SU-DHL-6 (cell line): Measurements from ENCODE around the gene VPS13D.
"Not testable (repeated sequence)": the region's sequence is repeated elsewhere in the genome, so short reads cannot be mapped to it uniquely, and the experiment has no call there.

Experiments
- H2AFZ ChIP-seq: fragments of 200-600 bp; sonication (generic); 2 replicates; pipeline ENCODE4 v1.6.1; 2014; ENCODE audit warnings: low read depth, mild to moderate bottlenecking, moderate library complexity, mixed read lengths, antibody characterized with exemption, low read length; ENCODE audit not compliant: severe bottlenecking
- H3F3A ChIP-seq: fragments of 200-600 bp; shearing (Covaris generic); 2 replicates; pipeline ENCODE4 v1.6.0; 2016; ENCODE audit warnings: antibody characterized with exemption, mild to moderate bottlenecking; ENCODE audit not compliant: insufficient read depth
- H3K27ac ChIP-seq: fragments of 200-600 bp; sonication (generic); 2 replicates; pipeline ENCODE4 v1.5.1; 2016; ENCODE audit warnings: low read depth, mild to moderate bottlenecking, low read length, moderate library complexity, mixed read lengths
- H3K27me3 ChIP-seq: fragments of 200-600 bp; sonication (generic), shearing (Covaris generic); 2 replicates; pipeline ENCODE4 v1.6.0; 2014; ENCODE audit warnings: mild to moderate bottlenecking, low read length
- H3K36me3 ChIP-seq: fragments of 200-600 bp; sonication (generic); 2 replicates; pipeline ENCODE4 v1.6.1; 2014; ENCODE audit warnings: mild to moderate bottlenecking, low read length, mixed read lengths
- H3K4me2 ChIP-seq: fragments of 300-600, 200-600 bp; shearing (Covaris generic), sonication (generic); 2 replicates; pipeline ENCODE4 v1.6.0; 2014; ENCODE audit warnings: low read length, low read depth, mild to moderate bottlenecking; ENCODE audit not compliant: poor library complexity, severe bottlenecking
- H3K4me3 ChIP-seq: fragments of 200-600 bp; sonication (generic); 2 replicates; pipeline ENCODE4 v1.5.1; 2014; ENCODE audit warnings: antibody characterized with exemption, low read length, mild to moderate bottlenecking, mixed read lengths; ENCODE audit not compliant: insufficient read depth, poor library complexity, severe bottlenecking
- H3K79me2 ChIP-seq: fragments of 200-600 bp; sonication (generic); 2 replicates; pipeline ENCODE4 v1.6.1; 2014; ENCODE audit warnings: mild to moderate bottlenecking, low read length, moderate library complexity; ENCODE audit not compliant: insufficient read depth
- H3K9ac ChIP-seq: fragments of 200-600 bp; sonication (generic); 2 replicates; pipeline ENCODE4 v1.7.0; 2014; ENCODE audit warnings: mild to moderate bottlenecking, low read length
- H3K9me2 ChIP-seq: fragments of 200-600 bp; sonication (generic); replicated peaks from 2 replicates; pipeline ENCODE4 v1.6.1; 2014; ENCODE audit warnings: low read length; ENCODE audit not compliant: insufficient read depth
- H3K9me3 ChIP-seq: fragments of 200-600 bp; sonication (generic); 2 replicates; pipeline ENCODE4 v1.6.1; 2014; ENCODE audit warnings: low read length, mixed read lengths; ENCODE audit not compliant: insufficient read depth
- H4K20me1 ChIP-seq: fragments of 200-600 bp; sonication (generic); 2 replicates; pipeline ENCODE4 v1.6.1; 2014; ENCODE audit warnings: low read depth, mild to moderate bottlenecking, antibody characterized with exemption, low read length, moderate library complexity, mixed read lengths
- EZH2phosphoT487 ChIP-seq: fragments of 200-600 bp; sonication (generic), shearing (Covaris generic); conservative IDR thresholded peaks from 2 replicates; pipeline ENCODE4 v1.6.1; 2018; ENCODE audit warnings: mild to moderate bottlenecking, antibody characterized with exemption, low read length, moderate library complexity, mixed read lengths
- TF ChIP-seq, protein P1 (sequence below): fragments of 200-600 bp; sonication (generic); IDR thresholded peaks from one replicate; pipeline ENCODE4 v1.5.1; 2017; ENCODE audit warnings: antibody characterized with exemption, mild to moderate bottlenecking, low read length, moderate library complexity; ENCODE audit not compliant: insufficient read depth, poor library complexity, severe bottlenecking

Gene VPS13D

DNA sequence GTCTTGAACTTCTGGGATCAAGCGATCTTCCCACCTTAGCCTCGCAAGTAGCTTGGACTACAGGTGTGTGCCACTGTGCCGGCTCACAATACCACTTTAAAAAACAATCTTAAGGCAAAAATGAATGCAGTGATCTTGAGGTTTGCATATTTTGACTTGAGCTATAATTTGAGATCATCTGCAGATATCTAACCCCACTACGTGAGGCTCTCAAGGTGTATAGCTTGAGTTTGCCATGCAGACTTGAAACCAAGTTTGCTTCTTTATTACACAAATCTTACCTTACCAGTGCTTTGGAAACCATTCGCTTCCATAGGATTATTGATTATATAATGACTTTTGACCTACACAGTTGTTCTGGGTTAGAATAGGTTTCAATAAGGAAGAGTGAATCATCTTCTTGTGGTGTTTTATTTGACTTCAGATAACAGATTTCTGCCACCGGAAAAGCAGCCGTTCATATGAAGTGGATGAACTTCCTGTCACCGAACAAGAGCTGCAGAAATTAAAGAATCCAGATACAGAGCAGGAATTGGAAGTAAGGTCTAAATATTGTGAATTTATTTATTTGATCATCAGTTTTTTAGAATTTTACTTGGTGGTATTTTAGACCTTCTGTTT lies 155.1 kb downstream of the VPS13D start:
- Histone ChIP-seq H3K9ac (no peak overlapping the region), H3K79me2 (no peaks in the 10 kb centered on the region), H3F3A (no peaks in the 10 kb centered on the region), H3K9me2 (no peaks in the 10 kb centered on the region), H3K27ac (no peak overlapping the region), H3K4me2 (no peak overlapping the region), H3K9me3 (peaks cover 8% of the 10 kb centered on the region; the same call in 1 of the 2 replicates), H3K36me3 (peaks cover 30% of the 10 kb centered on the region), H3K27me3 (no peaks in the 10 kb centered on the region), H4K20me1 (no peaks in the 10 kb centered on the region), H3K4me3 (no peak overlapping the region), H2AFZ (no peak overlapping the region)
- no peak for TF ChIP-seq EZH2phosphoT487
- TF ChIP-seq, protein P1, sequence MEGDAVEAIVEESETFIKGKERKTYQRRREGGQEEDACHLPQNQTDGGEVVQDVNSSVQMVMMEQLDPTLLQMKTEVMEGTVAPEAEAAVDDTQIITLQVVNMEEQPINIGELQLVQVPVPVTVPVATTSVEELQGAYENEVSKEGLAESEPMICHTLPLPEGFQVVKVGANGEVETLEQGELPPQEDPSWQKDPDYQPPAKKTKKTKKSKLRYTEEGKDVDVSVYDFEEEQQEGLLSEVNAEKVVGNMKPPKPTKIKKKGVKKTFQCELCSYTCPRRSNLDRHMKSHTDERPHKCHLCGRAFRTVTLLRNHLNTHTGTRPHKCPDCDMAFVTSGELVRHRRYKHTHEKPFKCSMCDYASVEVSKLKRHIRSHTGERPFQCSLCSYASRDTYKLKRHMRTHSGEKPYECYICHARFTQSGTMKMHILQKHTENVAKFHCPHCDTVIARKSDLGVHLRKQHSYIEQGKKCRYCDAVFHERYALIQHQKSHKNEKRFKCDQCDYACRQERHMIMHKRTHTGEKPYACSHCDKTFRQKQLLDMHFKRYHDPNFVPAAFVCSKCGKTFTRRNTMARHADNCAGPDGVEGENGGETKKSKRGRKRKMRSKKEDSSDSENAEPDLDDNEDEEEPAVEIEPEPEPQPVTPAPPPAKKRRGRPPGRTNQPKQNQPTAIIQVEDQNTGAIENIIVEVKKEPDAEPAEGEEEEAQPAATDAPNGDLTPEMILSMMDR, result no peak

DNA sequence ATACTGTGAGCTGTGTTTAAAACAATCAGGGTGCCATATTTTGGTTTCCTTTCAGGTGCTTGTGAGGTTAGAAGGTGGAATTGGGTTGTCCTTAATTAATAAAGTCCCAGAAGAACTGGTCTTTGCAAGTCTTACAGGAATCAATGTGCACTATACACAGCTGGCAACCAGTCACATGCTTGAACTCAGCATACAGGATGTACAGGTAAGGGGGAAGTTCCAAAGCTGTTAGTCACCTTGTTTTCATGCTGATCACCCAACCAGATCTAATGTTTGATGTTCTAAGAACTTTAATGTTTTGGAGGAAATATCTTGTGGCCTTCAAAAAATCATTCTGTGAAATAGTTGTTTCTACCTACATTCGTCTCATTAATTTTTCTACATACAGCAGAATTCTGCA lies 156.3 kb downstream of the VPS13D start:
- H4K20me1 ChIP-seq, result no peaks in the 10 kb centered on the region
- no peak overlapping the region for H3K4me2 ChIP-seq
- H3K9ac ChIP-seq, result no peak overlapping the region
- TF ChIP-seq, protein P1, result no peak
- no peak for TF ChIP-seq EZH2phosphoT487
- peaks cover 8% of the 10 kb centered on the region; the same call in 1 of the 2 replicates for H3K9me3 ChIP-seq
- no peaks in the 10 kb centered on the region for H3K27me3 ChIP-seq
- no peaks in the 10 kb centered on the region for H3K9me2 ChIP-seq
- no peak overlapping the region for H3K4me3 ChIP-seq
- H3K27ac ChIP-seq, result no peak overlapping the region
- H2AFZ ChIP-seq, result no peak overlapping the region
- H3K79me2 ChIP-seq, result no peaks in the 10 kb centered on the region
- no peaks in the 10 kb centered on the region for H3F3A ChIP-seq
- peaks cover 30% of the 10 kb centered on the region for H3K36me3 ChIP-seq

DNA sequence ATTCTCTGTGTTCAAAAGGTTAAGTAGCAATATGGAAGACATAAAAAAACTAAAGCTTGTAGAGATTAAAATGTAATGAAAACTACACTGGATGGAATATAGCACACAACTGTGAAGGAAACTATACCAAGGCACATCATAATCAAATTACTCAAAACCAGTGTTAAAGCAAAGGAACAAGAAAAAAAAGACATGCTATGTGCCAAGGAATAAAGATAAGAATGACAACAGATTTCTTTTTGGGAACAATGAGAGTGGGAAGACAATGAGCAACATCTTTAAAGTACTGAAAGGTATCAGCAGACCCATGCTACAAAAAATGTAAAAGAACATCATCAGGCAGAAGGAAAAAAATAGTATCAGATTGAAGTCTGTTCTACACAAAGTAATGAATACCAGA lies 157.8 kb downstream of the VPS13D start:
- no peak overlapping the region for H3K27ac ChIP-seq
- no peak for TF ChIP-seq EZH2phosphoT487
- TF ChIP-seq, protein P1, result no peak
- H2AFZ ChIP-seq, result no peak overlapping the region
- H3K4me2 ChIP-seq, result no peak overlapping the region
- no peaks in the 10 kb centered on the region for H3K27me3 ChIP-seq
- H3K4me3 ChIP-seq, result no peak overlapping the region
- peaks cover 30% of the 10 kb centered on the region for H3K36me3 ChIP-seq
- no peaks in the 10 kb centered on the region for H4K20me1 ChIP-seq
- H3K9ac ChIP-seq, result no peak overlapping the region
- H3K79me2 ChIP-seq, result no peaks in the 10 kb centered on the region
- peaks cover 8% of the 10 kb centered on the region; the same call in 1 of the 2 replicates for H3K9me3 ChIP-seq
- no peaks in the 10 kb centered on the region for H3K9me2 ChIP-seq
- H3F3A ChIP-seq, result no peaks in the 10 kb centered on the region

DNA sequence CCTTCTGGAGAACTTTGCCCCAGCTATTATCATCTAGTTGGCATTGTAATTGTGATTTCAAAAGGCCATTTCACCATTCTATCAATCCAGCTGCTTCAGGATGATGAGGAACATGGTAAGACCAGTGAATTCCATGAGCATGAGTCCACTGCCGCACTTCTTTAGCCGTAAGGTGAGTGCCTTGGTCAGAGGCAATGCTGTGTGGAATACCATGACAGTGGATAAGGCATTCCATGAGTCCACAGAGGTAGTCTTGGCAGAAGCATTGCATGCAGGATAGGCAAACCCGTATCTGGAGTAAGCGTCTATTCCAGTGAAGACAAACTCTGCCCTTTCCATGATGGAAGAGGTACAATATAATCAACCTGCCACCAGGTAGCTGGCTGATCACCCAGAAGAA lies 160.5 kb downstream of the VPS13D start:
- not testable (repeated sequence) for H3K27me3 ChIP-seq, H3K9ac ChIP-seq, H3K27ac ChIP-seq, H3F3A ChIP-seq, H3K9me2 ChIP-seq, H3K4me3 ChIP-seq, H2AFZ ChIP-seq, H3K79me2 ChIP-seq, H4K20me1 ChIP-seq, H3K4me2 ChIP-seq, H3K9me3 ChIP-seq
- peaks cover 25% of the 10 kb centered on the region for H3K36me3 ChIP-seq
